Endodermal cell (in vitro differentiated cells): ENCODE data around the gene CFAP97D2. TPM values are rescaled to one million over a fixed set of nuclear protein-coding genes. Genes with fewer than 3 reads are reported as not detected.

Experiments used
- DNase-seq: peaks from one replicate; pipeline ENCODE4 v3.0.0-alpha.2; 2017
- H3K27ac ChIP-seq: 2 replicates; pipeline ENCODE4 v1.5.1; 2013; ENCODE audit warnings: mild to moderate bottlenecking, low read depth, low read length, moderate library complexity
- H3K27me3 ChIP-seq: 2 replicates; pipeline ENCODE4 v1.6.1; 2013; ENCODE audit warnings: mild to moderate bottlenecking, low read length, moderate library complexity; ENCODE audit not compliant: insufficient read depth, control insufficient read depth, poor library complexity, severe bottlenecking
- H3K36me3 ChIP-seq: 2 replicates; pipeline ENCODE4 v1.7.0; 2013; ENCODE audit warnings: mild to moderate bottlenecking, low read length, moderate library complexity; ENCODE audit not compliant: control insufficient read depth, insufficient read depth
- H3K4me1 ChIP-seq: one replicate; pipeline ENCODE4 v1.7.0; 2013; ENCODE audit warnings: low read length; ENCODE audit not compliant: control insufficient read depth, insufficient read depth
- H3K4me3 ChIP-seq: 2 replicates; pipeline ENCODE4 v1.5.1; 2013; ENCODE audit warnings: mild to moderate bottlenecking, low read length, moderate library complexity
- H3K9ac ChIP-seq: 2 replicates; pipeline ENCODE4 v1.6.1; 2013; ENCODE audit warnings: mild to moderate bottlenecking, low read length, moderate library complexity; ENCODE audit not compliant: poor library complexity, severe bottlenecking; ENCODE audit errors: extremely low read depth
- H3K9me3 ChIP-seq: 2 replicates; pipeline ENCODE4 v1.6.1; 2013; ENCODE audit warnings: mild to moderate bottlenecking, low read length, moderate library complexity; ENCODE audit not compliant: control insufficient read depth
- H3K27ac Mint-ChIP-seq: 2 replicates; pipeline ENCODE4 v1.8.0; 2020; ENCODE audit warnings: mixed read lengths
- H3K27me3 Mint-ChIP-seq: 2 replicates; pipeline ENCODE4 v1.8.0; 2021; ENCODE audit warnings: mild to moderate bottlenecking, mixed read lengths; ENCODE audit not compliant: insufficient read depth
- H3K36me3 Mint-ChIP-seq: 2 replicates; pipeline ENCODE4 v1.8.0; 2020; ENCODE audit warnings: low read depth, mixed read lengths
- H3K4me1 Mint-ChIP-seq: 2 replicates; pipeline ENCODE4 v1.8.0; 2020; ENCODE audit warnings: mixed read lengths
- H3K4me3 Mint-ChIP-seq: 2 replicates; pipeline ENCODE4 v1.8.0; 2020; ENCODE audit warnings: mild to moderate bottlenecking, moderate library complexity, mixed read lengths
- H3K9me3 Mint-ChIP-seq: 2 replicates; pipeline ENCODE4 v1.8.0; 2020; ENCODE audit warnings: mild to moderate bottlenecking, mixed read lengths
- CTCF ChIP-seq: fragments of 200-600 bp; sonication (generic); conservative IDR thresholded peaks from 2 replicates; pipeline ENCODE4 v1.5.0; 2021; ENCODE audit warnings: antibody characterized with exemption, mild to moderate bottlenecking
- WGBS, 2 experiments: methylation state at CpG; one replicate each; pipeline versions ENCODE4 v1.1.5 to v1.1.7; 2013; ENCODE audit warnings: missing lambda C conversion rate in 2 of 2, mixed read lengths in 1 of 2; ENCODE audit not compliant: insufficient coverage in 1 of 2, insufficient read length in 1 of 2; 5-methylcytosine and 5-hydroxymethylcytosine counted together
- total RNA-seq, 2 donors: library from RNA; stranded (reverse); fragmentation: NEBNext Ultra II Directional in 1 of 2; extraction: Animal tissue kit (Norgen Biotek cat#: 25700) in 1 of 2; gene quantifications; 2 replicates in 1 of 2; 3 replicates in 1 of 2; pipeline ENCODE4 v1.2.1, GENCODE V29; 2021

CFAP97D2 gene
- total RNA-seq, 2 donors from 2014 or later = not detected

GRCh38 chr13:114161644-114162532, 17.2 kb upstream of the CFAP97D2 start:
- Mint-ChIP-seq H3K4me1 (peaks cover 14% of the 10 kb centered on the region), H3K36me3 (no peaks in the 10 kb centered on the region), H3K27me3 (peaks cover 26% of the 10 kb centered on the region), H3K9me3 (no peaks in the 10 kb centered on the region), H3K27ac (no peak overlapping the region), H3K4me3 (no peak overlapping the region)
- WGBS, 2 experiments = 82 to 89% methylated on average over 26 to 32 of the region's 32 CpGs
- no peak overlapping the region for H3K9ac ChIP-seq
- no peak for DNase-seq
- H3K27me3 ChIP-seq = no peaks in the 10 kb centered on the region
- H3K4me1 ChIP-seq = no peaks in the 10 kb centered on the region
- H3K4me3 ChIP-seq = no peak overlapping the region
- no peak for TF ChIP-seq CTCF
- no peak overlapping the region for H3K27ac ChIP-seq
- H3K36me3 ChIP-seq = no peaks in the 10 kb centered on the region
- H3K9me3 ChIP-seq = no peaks in the 10 kb centered on the region

GRCh38 chr13:114162533-114162922, 16.5 kb upstream of the CFAP97D2 start:
- no peak overlapping the region for H3K27ac Mint-ChIP-seq
- Histone ChIP-seq H3K27me3 (no peaks in the 10 kb centered on the region), H3K9ac (no peak overlapping the region), H3K4me1 (no peaks in the 10 kb centered on the region), H3K4me3 (no peak overlapping the region), H3K9me3 (no peaks in the 10 kb centered on the region), H3K27ac (no peak overlapping the region), H3K36me3 (no peaks in the 10 kb centered on the region)
- H3K36me3 Mint-ChIP-seq = no peaks in the 10 kb centered on the region
- H3K4me3 Mint-ChIP-seq = no peak overlapping the region
- WGBS, 2 experiments = 87 to 93% methylated on average over 16 of the region's 16 CpGs
- no peak for TF ChIP-seq CTCF
- DNase-seq = no peak
- peaks cover 14% of the 10 kb centered on the region for H3K4me1 Mint-ChIP-seq
- peaks cover 29% of the 10 kb centered on the region for H3K27me3 Mint-ChIP-seq
- no peaks in the 10 kb centered on the region for H3K9me3 Mint-ChIP-seq

- H3K27ac ChIP-seq = no peak overlapping the region
- H3K27me3 ChIP-seq = no peaks in the 10 kb centered on the region
These were observed 15.0 kb upstream of the CFAP97D2 start for GRCh38 chr13:114164053-114164452.

More at GRCh38 chr13:114164053-114164452, 15.0 kb upstream of the CFAP97D2 start:
- Mint-ChIP-seq H3K27me3 (peaks cover 29% of the 10 kb centered on the region), H3K4me3 (no peak overlapping the region), H3K9me3 (no peaks in the 10 kb centered on the region), H3K36me3 (no peaks in the 10 kb centered on the region), H3K4me1 (peaks cover 14% of the 10 kb centered on the region), H3K27ac (no peak overlapping the region)
- Histone ChIP-seq H3K4me1 (no peaks in the 10 kb centered on the region), H3K9me3 (no peaks in the 10 kb centered on the region), H3K36me3 (no peaks in the 10 kb centered on the region), H3K4me3 (no peak overlapping the region), H3K9ac (no peak overlapping the region)
- 90 to 96% methylated on average over 6 to 14 of the region's 14 CpGs for WGBS, 2 experiments
- DNase-seq = no peak
- no peak for TF ChIP-seq CTCF
